H9 (cell line): Measurements from ENCODE around the gene LRCOL1. TPM values are rescaled to one million over a fixed set of nuclear protein-coding genes. Genes with fewer than 3 reads are reported as not detected.

Experiments
- DNase-seq: peaks from one replicate; pipeline ENCODE4 v3.0.0-alpha.2; 2017
- H2AFZ ChIP-seq: one replicate; pipeline ENCODE4 v1.6.1; 2013; ENCODE audit warnings: mild to moderate bottlenecking, low read length, control low read depth, moderate library complexity
- H2AK5ac ChIP-seq: 2 replicates; pipeline ENCODE4 v1.6.1; 2013; ENCODE audit warnings: low read length, control low read depth, mixed read lengths; ENCODE audit not compliant: insufficient read length
- H2BK120ac ChIP-seq: one replicate; pipeline ENCODE4 v1.6.1; 2013; ENCODE audit warnings: low read depth, mild to moderate bottlenecking, low read length, control low read depth, inconsistent platforms; ENCODE audit not compliant: poor library complexity, severe bottlenecking
- H2BK12ac ChIP-seq: 2 replicates; pipeline ENCODE4 v1.6.1; 2013; ENCODE audit warnings: low read length, control low read depth, mixed read lengths, low read depth; ENCODE audit not compliant: insufficient read length
- H2BK15ac ChIP-seq: 2 replicates; pipeline ENCODE4 v1.6.1; 2013; ENCODE audit warnings: low read depth, low read length, control low read depth
- H2BK20ac ChIP-seq: one replicate; pipeline ENCODE4 v1.6.1; 2013; ENCODE audit warnings: low read depth, mild to moderate bottlenecking, low read length, control low read depth, inconsistent platforms; ENCODE audit not compliant: poor library complexity, severe bottlenecking
- H2BK5ac ChIP-seq: 2 replicates; pipeline ENCODE4 v1.6.1; 2013; ENCODE audit warnings: low read length, control low read depth, mixed read lengths; ENCODE audit not compliant: insufficient read length
- H3K14ac ChIP-seq: 2 replicates; pipeline ENCODE4 v1.6.1; 2013; ENCODE audit warnings: low read length, control low read depth; ENCODE audit not compliant: insufficient read depth
- H3K18ac ChIP-seq: 2 replicates; pipeline ENCODE4 v1.6.1; 2013; ENCODE audit warnings: low read depth, mild to moderate bottlenecking, mixed read lengths, low read length, control low read depth; ENCODE audit not compliant: insufficient read length
- H3K23ac ChIP-seq: 2 replicates; pipeline ENCODE4 v1.6.1; 2013; ENCODE audit warnings: low read length, control low read depth, mixed read lengths, low read depth; ENCODE audit not compliant: insufficient read length
- H3K23me2 ChIP-seq: 2 replicates; pipeline ENCODE4 v1.6.1; 2013; ENCODE audit warnings: low read depth, mild to moderate bottlenecking, mixed read lengths, low read length, control low read depth; ENCODE audit not compliant: insufficient read length, poor library complexity, severe bottlenecking
- H3K27ac ChIP-seq: 2 replicates; pipeline ENCODE4 v1.5.1; 2013; ENCODE audit warnings: low read length, control low read depth, mixed read lengths, low read depth; ENCODE audit not compliant: insufficient read length
- H3K27me3 ChIP-seq: 2 replicates; pipeline ENCODE4 v1.6.1; 2013; ENCODE audit warnings: low read length, control low read depth, inconsistent platforms; ENCODE audit not compliant: insufficient read depth
- H3K4ac ChIP-seq: 2 replicates; pipeline ENCODE4 v1.6.1; 2013; ENCODE audit warnings: low read depth, mild to moderate bottlenecking, control low read depth, inconsistent platforms, low read length, moderate library complexity
- H3K4me1 ChIP-seq: 2 replicates; pipeline ENCODE4 v1.6.1; 2013; ENCODE audit warnings: low read length, control low read depth, inconsistent platforms; ENCODE audit not compliant: insufficient read depth
- H3K4me2 ChIP-seq: 2 replicates; pipeline ENCODE4 v1.6.1; 2013; ENCODE audit warnings: low read length, control low read depth, mixed read lengths; ENCODE audit not compliant: insufficient read length, insufficient read depth
- H3K56ac ChIP-seq: 2 replicates; pipeline ENCODE4 v1.6.1; 2013; ENCODE audit warnings: low read depth, mild to moderate bottlenecking, mixed read lengths, low read length, control low read depth; ENCODE audit not compliant: insufficient read length
- H3K79me1 ChIP-seq: 2 replicates; pipeline ENCODE4 v1.6.1; 2013; ENCODE audit warnings: low read depth, mild to moderate bottlenecking, moderate library complexity, low read length, control low read depth, inconsistent platforms; ENCODE audit not compliant: insufficient read depth, poor library complexity, severe bottlenecking
- H3K79me2 ChIP-seq: 2 replicates; pipeline ENCODE4 v1.6.1; 2013; ENCODE audit warnings: low read length, control low read depth, inconsistent platforms; ENCODE audit not compliant: insufficient read depth
- H3K9ac ChIP-seq: 2 replicates; pipeline ENCODE4 v1.6.1; 2013; ENCODE audit warnings: low read length, control low read depth, mixed read lengths; ENCODE audit not compliant: insufficient read length; ENCODE audit errors: extremely low read depth
- H3K9me3 ChIP-seq: one replicate; pipeline ENCODE4 v1.6.1; 2013; ENCODE audit warnings: low read depth, low read length, inconsistent platforms; ENCODE audit not compliant: control insufficient read depth
- H3T11ph ChIP-seq: one replicate; pipeline ENCODE4 v1.6.1; 2013; ENCODE audit warnings: mild to moderate bottlenecking, low read length, control low read depth, inconsistent platforms
- H4K20me1 ChIP-seq: one replicate; pipeline ENCODE4 v1.6.1; 2013; ENCODE audit not compliant: control insufficient read depth, insufficient read length, insufficient read depth
- H4K5ac ChIP-seq: 2 replicates; pipeline ENCODE4 v1.6.1; 2013; ENCODE audit warnings: low read depth, mild to moderate bottlenecking, mixed read lengths, low read length, control low read depth; ENCODE audit not compliant: insufficient read length
- H4K8ac ChIP-seq: replicated peaks from 2 replicates; pipeline ENCODE4 v1.6.1; 2013; ENCODE audit warnings: low read length, control low read depth, mixed read lengths, low read depth; ENCODE audit not compliant: insufficient read length
- H4K91ac ChIP-seq: 2 replicates; pipeline ENCODE4 v1.6.1; 2013; ENCODE audit warnings: low read depth, mild to moderate bottlenecking, moderate library complexity, mixed read lengths, low read length, control low read depth; ENCODE audit not compliant: insufficient read length
- H3K27ac Mint-ChIP-seq, 3 experiments: 2 replicates in 2 of 3; 3 replicates in 1 of 3; pipeline ENCODE4 v1.8.0; 2020 to 2021; ENCODE audit warnings: mixed read lengths in 3 of 3, mild to moderate bottlenecking in 1 of 3, moderate library complexity in 1 of 3
- H3K27me3 Mint-ChIP-seq: 2 replicates; pipeline ENCODE4 v1.8.0; 2021; ENCODE audit warnings: low read depth, mild to moderate bottlenecking, moderate library complexity, mixed read lengths
- H3K36me3 Mint-ChIP-seq, 3 experiments: 2 replicates in 2 of 3; 3 replicates in 1 of 3; pipeline ENCODE4 v1.8.0; 2020 to 2021; ENCODE audit warnings: low read depth in 3 of 3, mixed read lengths in 3 of 3; ENCODE audit not compliant: insufficient read depth in 1 of 3
- H3K4me1 Mint-ChIP-seq, 2 experiments: 2 replicates each; pipeline ENCODE4 v1.8.0; 2020; ENCODE audit warnings: mixed read lengths in 2 of 2
- H3K4me3 Mint-ChIP-seq, 2 experiments: 2 replicates in 1 of 2; 3 replicates in 1 of 2; pipeline ENCODE4 v1.8.0; 2020 to 2021; ENCODE audit warnings: mild to moderate bottlenecking in 2 of 2, mixed read lengths in 2 of 2, moderate library complexity in 1 of 2
- H3K9me3 Mint-ChIP-seq, 2 experiments: 2 replicates in 1 of 2; 3 replicates in 1 of 2; pipeline ENCODE4 v1.8.0; 2020; ENCODE audit warnings: mild to moderate bottlenecking in 2 of 2, mixed read lengths in 2 of 2, moderate library complexity in 1 of 2
- CTCF ChIP-seq: fragments of 200-600 bp; sonication (generic); conservative IDR thresholded peaks from 3 replicates; pipeline ENCODE4 v1.8.0; 2021; ENCODE audit warnings: antibody characterized with exemption, mild to moderate bottlenecking
- WGBS: extraction: QIAGEN DNeasy Blood & Tissue Kit; methylation state at CpG from one replicate; pipeline ENCODE4 v1.1.7; 2013; ENCODE audit warnings: missing lambda C conversion rate, low lambda C conversion rate, mixed read lengths; ENCODE audit not compliant: insufficient read length; ENCODE audit errors: extremely low coverage; 5-methylcytosine and 5-hydroxymethylcytosine counted together
- total RNA-seq: library from RNA; stranded (reverse); gene quantifications from 2 replicates; pipeline ENCODE4 v1.2.1, GENCODE V29; 2021

LRCOL1 gene
- total RNA-seq, 1 experiment from 2014 or later, result not detected

DNA sequence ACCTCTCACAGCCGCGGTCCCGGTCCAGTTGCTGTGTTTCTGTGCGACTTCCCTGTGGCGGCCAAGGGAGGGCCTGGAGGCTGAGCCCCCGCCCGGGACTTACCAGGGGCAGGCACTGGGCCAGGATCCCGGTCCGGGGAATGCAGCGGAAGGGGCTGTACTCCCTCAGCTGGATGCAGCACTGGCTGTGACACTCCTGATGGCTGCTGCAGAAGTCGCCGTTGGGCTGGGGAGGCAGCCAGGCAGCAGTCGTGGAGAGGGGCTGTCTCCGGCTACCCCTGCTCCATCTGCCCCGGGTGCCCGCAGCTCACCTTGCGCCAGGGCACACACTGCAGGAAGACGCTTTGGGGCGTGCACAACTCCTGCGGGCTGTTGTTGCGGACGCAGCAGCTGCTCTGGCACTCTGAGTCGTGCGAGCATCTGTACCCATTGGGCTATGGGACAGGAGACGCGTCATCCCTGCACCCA, 6.2 kb downstream of the LRCOL1 start:
- Histone ChIP-seq H3K23me2 (peaks cover 4% of the 10 kb centered on the region), H2BK120ac (no peak overlapping the region), H2AK5ac (no peak overlapping the region), H3K79me2 (no peaks in the 10 kb centered on the region), H4K5ac (no peak overlapping the region), H4K8ac (no peak overlapping the region), H3K18ac (no peak overlapping the region), H3K27me3 (peaks cover 20% of the 10 kb centered on the region), H3K79me1 (no peaks in the 10 kb centered on the region), H4K20me1 (no peaks in the 10 kb centered on the region), H3K4me2 (no peak overlapping the region), H3K9ac (no peak overlapping the region), H4K91ac (no peak overlapping the region), H3K9me3 (no peaks in the 10 kb centered on the region), H3K27ac (no peak overlapping the region), H2BK5ac (no peak overlapping the region), H3K4me1 (no peaks in the 10 kb centered on the region), H2BK12ac (no peak overlapping the region), H3K4ac (no peak overlapping the region), H3K56ac (no peak overlapping the region), H3K23ac (no peak overlapping the region), H2BK20ac (no peak overlapping the region), H3K14ac (no peak overlapping the region; the same call in 1 of the 2 replicates), H2BK15ac (no peak overlapping the region), H2AFZ (no peak overlapping the region), H3T11ph (no peak overlapping the region)
- no peak overlapping the region for H3K4me3 Mint-ChIP-seq
- H3K36me3 Mint-ChIP-seq, result no peaks in the 10 kb centered on the region; a peak in 1 of 7 replicates
- peaks cover 13 to 19% of the 10 kb centered on the region in 2 experiments for H3K4me1 Mint-ChIP-seq
- peak; percentile 35 for DNase-seq
- H3K27me3 Mint-ChIP-seq, result peaks cover 94% of the 10 kb centered on the region
- H3K27ac Mint-ChIP-seq, result no peak overlapping the region; a peak in 1 of 7 replicates
- no CpG with 5 or more reads among the region's 26 CpGs for WGBS
- no peaks in the 10 kb centered on the region; a peak in 3 of 5 replicates for H3K9me3 Mint-ChIP-seq
- no peak for TF ChIP-seq CTCF
